Activated CD8-positive, alpha-beta memory T cell treated with anti-CD3 and anti-CD28 coated beads for 1 hour (primary cell): ENCODE data around the gene SPTBN2.

ENCODE experiments used
- DNase-seq, 2 donors: peaks; one replicate each; pipeline ENCODE4 v3.0.0-alpha.2; 2020; ENCODE audit warnings: low read depth in 1 of 2; ENCODE audit errors: extremely low read depth in 1 of 2

Gene SPTBN2

DNA sequence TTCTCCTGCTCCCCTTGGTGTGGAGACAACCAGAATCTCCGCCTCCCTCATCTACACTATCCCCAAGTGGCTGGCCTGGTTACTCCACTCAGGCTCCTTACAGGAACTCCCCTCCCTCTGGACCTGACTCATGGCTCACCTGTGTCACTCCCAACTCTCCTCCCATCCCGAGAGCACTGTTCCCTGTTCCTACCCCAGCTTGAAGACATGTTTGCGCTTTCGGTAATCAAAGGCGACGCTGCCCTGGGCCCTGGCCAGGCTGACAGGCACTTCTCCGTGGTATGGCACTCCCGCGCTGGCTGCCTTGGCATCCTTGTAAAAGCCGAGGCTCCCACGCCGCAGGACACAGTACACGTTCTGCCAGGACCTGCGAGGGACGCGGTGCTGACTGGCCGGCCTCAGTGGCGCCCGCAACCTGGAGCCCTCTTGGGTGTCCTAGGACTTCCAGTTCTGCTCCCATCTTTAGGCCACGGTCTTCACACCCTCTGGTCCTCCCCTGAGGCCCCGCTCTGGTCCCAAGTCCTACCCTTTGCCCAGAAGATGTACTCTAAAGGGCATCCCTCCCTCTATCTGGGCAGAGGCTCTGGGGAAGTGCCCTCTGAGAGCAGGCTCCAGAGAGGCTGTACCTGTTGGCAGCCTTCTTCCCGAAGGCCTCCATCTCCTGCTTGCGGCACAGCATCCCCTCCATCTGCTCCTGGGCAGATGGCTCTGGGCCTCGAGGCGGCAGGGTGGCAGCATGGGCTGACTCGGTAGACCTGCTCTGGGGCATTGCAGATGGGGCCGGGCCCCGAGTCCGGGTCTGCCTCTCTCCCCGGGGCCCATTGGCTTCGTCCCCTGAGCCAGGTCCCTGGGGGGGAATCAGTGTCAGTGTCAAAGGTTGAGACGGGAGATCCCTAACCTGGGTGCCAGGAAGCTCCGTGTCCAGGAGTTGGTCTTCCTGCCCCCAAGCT lies 41.9 kb downstream of the SPTBN2 start:
- DNase-seq: no peak

DNA sequence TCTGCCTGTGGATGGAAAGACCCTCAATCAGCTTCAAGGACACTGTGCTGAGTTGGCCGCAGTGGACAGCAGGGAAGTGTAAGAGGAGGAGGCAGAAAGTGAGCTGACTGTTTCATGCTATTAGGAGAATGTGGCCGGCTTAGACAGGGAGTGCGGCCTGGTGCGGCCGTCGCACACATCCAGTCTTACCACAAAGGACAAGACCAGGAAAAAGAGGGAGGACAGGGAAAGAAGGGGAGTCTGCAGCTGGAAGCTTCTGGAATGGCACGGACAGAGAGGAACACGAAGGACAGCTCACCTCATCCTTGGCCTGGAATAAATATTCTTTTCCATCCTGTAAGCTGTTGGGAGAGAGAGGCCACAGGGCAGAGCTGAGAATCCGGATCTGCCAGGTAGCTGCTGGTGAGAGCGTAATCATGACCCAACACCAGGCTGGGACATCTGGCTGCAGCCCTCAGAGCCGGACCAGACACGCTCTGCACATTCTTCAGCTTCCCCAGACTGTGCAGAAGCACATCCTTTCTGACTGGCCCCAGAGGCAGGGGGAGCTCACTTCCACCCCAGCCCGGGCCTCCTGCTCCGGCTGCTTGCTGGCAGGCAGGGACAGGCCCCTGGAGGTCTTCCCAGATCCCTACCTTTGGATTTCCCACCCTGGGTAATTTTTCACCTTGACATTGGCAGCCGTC lies 42.8 kb downstream of the SPTBN2 start:
- DNase-seq: no peak

DNA sequence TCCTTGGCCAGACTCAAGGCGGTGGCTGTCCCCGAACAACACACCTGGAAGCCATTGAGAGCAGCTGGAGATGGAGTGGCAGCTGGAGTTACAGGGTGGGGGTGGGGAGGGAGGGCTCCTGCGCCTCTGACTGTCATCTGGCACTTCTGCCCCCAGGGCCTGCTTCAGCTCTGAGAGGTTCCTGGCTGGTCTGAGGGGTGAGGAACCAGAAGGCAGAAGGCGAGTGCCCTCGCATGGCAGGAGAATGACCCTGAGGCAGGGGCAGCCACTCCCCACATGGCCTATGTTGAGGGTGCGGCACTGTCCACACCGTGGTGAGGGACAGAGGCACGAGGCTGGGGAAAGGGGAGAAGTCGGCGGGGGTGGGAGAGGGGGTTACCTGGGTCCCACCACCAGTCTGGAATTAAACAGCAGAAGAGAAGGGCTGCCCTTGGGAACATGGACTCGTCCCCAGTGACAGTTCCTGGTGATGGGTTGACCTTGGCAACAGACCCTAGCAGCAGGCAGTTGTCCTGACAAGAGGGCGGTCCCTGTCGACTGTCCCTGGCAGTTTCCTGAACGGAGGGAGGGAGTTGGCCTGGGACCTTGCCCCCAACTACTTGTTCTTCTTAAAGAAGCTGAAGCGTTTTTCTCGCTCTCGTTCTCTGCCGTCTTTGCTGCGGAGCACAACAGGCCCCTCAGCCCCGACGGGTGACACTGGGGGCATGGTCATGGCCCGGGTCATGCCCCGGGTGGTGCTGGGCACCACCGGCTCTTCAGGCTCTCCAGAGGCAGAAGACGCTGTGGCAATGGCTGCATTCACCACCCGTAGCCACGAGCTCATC lies 43.5 kb downstream of the SPTBN2 start:
- DNase-seq: no peak

DNA sequence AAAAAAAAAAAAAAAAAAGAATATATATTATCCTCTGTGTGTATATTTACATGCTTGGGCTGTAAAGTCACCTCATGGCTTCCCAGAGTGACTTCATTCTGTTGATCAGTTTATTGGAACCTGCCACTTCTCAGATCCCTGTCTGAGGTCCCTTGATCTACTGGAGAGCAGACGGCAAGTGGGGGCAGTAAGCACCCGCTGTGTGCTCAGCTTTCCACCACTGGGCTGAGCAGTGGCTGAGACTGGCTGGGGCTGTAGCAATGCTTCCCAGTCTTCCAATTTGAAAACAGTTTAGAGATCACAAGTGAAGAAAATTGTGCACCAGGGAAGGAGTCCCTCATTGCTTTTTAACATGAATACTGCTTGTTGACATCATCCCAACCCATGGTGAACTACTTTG lies 44.4 kb downstream of the SPTBN2 start:
- no peak for DNase-seq

DNA sequence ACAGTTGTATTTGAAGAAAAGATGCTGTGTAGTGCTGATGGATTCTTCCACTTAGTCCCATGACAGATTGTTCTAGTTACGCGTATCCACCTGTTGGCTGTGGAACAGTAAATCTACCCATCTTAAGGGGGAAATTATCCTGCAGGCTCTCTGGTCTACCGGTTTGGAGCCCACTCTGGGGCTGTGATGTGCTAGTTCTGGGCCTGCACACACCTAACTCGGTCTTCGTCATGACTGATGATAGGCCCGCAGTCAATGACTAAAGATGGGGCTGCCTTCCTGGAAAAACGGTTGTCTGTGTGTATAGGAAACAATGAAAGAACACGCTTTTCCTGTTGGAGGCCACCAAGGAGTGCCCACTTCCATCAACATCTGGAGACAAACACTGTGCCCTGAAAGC lies 45.1 kb downstream of the SPTBN2 start:
- no peak for DNase-seq

DNA sequence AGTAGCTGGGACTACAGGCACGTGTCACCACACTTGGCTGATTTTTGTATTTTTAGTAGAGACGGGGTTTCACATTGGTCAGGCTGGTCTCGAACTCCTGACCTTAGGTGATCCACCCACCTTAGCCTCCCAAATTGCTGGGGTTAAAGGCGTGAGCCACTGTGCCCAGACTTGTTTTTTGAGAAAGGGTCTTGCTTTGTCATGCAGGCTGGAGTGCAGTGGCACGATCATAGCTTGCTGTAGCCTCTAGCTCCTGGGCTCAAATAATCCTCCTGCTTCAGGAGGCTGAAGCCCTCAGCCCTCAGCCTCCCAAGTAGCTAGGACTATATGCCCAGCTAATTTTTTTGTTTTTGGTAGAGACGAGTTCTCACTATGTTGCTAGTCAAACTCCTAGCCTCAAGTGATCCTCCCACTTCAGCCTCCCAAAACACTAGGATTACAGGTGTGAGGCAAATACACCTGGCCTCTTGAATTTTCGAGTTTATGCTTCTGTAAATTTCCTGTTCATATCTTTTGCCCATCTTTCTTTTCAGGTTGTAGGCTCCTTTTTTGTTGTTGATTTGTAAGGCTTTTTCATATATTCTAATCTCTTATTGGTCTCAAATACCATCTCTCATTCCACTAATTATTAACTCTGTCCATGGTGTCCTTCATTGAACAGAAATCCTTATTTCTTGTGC lies 47.9 kb downstream of the SPTBN2 start:
- DNase-seq: no peak

DNA sequence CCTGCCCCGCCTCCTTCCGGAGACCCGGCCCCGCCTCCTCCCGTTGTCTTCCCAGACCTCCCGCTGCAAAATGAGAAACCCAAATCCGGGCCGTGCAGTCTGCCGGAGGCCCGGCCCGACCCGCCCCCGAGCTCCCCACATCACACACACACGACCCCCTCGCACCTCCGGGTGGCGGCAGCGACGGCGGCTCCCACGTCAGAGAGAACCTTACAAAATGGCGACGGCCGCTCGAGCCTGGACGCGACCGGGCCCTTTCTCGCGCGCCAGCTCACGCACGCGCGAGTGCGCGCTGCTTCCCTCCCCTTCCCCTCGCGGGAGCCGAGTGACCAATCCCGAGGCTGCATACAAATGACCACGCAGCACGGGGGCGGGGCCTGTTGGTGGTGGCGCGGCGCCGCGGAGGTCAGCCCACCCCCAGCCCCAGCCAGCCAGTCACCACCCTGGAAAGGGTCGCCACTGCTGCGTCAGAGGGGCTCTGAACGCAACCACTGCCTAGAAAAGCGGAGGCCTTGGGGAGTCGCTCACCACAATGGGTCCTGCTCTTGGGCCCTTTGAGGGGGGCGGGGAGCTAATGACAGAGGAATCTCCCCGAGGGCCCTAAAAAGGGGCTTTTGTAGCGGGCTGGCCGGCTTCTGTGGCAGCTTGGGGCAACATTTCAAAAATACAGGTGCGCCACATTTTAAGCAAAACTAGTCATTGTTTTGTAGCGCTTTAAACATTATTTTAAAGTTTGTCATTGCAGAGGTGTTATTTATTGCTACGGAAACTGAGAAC lies 51.2 kb downstream of the SPTBN2 start, which contains the start of gene RBM4B:
RBM4B (minus strand) TSS at position 289 of the 777 bp plus-strand sequence. CDS start 808 bp downstream, outside the sequence.
- peak; percentile 92 for DNase-seq

DNA sequence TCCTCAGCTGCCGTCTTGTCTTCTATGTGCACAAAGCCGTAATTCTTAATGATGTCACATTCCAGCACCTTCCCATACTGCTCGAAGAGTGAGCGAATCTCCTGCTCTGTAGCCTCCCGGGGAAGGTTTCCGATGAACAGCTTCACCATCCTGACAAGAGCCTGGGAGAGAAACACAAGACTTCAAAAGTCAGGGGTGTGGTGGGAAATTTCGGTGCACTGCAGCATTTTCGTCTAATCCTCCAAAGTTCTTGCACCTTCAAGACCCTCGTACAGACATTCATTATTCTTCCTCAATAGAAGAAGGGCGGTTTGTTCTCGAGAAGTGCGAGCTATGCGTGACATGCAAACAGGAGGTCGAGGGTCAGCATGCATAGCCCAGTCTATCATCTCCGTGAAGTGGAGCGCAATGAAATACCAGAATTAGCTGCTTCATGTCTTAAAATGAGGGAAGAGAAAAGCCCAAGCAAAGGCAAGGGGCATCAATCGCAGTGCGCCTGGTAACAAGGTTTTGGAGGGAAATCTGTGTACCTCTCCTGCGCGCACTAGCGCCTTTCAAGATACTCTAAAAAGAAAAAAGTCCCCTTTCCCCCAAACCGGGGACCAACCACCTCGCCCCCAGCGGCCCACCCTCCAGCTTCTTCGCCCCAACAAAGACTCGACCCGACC lies 52.0 kb downstream of the SPTBN2 start:
- no peak for DNase-seq

DNA sequence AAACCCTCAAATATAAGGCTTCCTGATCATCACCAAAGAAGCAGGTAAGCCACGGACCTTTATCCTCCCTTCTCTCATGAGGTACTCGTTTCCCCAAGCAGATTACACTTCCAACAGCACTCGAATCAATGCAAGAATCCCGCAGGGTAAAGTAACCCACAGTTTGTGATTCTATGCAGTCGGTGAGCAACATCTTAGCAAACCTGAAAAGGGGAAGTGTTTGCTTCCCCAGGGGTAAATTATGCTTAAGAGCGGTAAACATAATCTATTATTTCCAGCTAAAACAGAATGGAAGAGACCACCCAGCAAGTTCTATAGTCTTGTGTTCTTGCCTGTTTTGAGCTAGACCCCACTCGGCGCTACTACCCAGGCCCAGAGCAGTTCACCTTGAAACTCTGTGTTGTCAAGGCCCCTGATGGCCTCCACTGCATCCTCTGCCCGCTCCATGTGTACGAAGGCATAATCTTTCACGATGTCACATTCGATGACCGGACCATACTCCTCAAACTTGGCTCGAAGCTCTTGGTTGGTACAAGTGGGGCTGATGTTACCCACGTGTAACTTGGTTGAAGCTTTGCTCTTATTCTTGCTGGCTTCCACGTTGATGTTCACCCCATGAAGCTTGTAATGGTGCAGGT lies 52.6 kb downstream of the SPTBN2 start:
- no peak for DNase-seq

DNA sequence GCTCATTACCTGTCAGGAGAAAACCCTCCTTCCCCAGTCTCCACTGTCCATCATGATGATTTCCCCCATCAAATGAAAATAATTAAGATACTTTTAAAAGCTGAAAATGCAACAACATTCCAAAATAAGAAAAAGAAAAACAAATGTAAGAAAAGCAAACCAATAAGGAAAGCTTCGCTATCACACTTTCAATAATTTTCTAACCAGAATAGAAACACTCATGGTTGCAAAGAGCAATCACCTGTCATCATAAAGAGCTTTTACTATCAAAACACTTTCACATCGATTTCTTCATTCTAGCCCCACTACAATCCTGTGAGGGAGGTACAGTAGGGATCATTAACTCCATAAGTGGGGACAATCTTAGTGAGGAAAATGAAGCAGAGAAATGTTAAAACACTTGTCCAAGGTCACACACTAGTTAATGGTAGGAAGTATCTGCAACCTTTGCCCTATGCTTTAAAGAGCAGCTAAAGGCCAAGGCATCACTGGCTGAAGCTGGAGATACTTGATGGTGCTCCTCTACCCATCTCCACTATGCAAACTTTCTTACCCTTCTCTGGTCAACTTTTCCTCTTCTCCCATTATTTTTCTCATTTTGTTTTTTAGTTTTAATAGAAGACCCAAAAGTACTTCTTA lies 53.9 kb downstream of the SPTBN2 start:
- DNase-seq: no peak

DNA sequence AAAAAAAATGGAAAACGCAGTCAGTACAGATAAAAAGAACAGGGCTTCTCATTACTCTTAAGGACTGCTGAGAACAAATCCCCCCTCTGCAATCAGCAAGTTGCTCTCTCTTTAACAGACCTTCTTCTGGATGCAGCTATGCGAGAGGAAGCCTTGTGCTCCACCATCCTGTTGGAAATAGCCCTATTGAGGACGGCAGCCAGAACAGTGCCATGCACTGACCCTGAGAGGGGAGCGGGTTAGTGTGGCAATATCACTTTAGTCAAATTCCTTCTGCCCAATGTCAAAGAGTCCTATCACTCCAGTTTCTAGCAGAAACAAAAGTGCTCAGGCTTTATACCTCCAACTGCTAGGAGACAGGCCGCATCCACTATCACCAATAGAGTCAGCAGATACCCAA lies 58.2 kb downstream of the SPTBN2 start:
- DNase-seq: no peak

DNA sequence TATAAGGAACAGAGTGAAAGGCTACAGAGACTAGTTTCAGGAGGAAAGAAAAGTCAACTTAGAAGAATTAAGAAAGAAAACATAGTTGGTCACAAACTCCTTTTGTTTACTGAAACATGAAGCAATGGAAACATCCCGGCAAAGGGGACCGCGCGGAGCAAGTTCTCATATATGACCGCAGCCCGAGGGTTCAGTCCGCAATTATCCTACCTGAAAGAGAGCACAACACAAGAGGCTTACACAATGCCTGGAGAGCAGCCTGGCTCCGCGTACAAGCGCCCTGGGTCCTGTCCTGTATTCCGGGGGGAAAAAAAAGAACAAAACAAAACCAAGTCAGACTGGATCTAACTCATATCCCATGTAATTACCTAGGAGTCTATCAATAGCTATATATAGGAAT lies 63.6 kb downstream of the SPTBN2 start:
- no peak for DNase-seq

DNA sequence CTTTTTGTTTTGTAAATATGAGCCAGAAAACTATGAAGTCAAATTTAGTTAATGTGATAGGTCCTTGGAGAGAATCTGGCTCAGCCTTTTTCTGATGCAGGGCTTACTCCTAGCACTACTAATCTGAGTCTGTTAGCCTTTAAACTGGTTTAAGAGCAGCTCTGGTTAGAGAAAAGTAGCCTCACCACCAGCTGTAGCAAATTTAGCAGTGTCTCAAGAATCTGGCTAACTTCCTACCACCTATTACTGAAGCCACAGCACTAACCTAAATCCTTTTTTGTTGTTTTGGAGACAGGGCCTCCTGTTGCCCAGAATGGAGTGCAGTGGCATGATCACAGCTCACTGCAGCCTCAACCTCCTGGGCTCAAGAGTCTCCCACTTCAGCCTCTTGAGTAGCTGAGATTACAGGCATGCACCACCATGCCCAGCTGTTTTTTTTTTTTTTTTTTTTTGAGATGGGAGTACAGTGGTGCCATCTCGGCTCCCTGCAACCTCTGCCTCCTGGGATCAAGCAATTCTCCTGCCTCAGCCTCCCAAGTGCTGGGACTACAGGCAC lies 65.2 kb downstream of the SPTBN2 start:
- no peak for DNase-seq

DNA sequence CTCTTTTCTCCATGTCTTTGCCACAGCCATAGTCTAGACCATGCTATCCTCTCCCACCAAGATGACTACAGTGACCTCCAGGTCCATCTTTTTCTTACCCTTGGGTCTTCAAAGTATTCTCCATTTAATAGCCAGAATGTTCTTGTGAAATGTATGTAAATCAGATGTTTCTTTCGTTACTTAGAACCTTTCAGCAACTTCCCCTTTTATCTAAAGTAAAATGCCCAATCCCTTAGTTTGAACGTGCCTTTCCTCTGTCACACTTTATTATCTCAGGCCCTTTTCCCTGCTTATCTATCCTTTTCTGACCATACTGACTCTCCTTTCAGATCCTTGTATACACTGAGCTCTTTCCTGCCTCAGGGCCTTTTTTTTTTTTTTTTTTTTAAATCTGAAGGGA lies 69.3 kb downstream of the SPTBN2 start:
- DNase-seq: no peak

DNA sequence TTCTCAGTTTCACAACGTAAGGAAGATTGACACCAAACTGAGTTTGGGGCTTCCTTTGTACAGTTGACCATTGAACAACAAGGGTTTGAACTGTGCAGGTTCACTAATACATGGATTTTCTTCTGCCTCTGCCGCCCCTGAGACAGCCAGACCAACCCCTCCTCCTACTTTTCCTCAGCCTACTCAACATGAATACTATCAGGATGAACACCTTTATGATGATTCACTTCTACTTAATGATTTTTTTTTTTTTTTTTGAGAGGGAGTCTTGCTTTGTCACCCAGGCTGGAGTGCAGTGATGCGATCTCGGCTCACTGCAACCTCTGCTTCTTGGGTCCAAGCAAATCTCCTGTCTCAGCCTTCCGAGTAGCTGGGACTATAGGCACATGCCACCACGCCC lies 75.9 kb downstream of the SPTBN2 start:
- DNase-seq: no peak

DNA sequence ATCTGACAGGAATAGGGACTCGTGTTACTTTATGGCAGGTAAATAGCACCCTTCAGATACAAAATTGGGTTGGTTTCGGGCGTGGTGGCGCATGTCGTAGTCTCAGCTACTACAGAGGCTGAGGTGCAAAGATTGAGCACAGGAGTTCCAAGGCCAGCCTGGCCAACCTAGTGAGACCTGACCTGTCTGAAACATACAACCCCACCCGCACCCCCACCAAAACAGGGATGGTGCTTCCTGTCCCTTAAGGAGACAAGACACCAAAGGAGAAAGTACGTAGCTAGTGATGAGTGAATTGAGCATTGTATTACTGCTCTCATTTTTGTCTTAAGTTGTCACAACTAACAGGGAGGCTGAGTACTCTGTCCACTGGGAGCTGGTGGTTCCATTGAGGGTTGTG lies 76.4 kb downstream of the SPTBN2 start:
- DNase-seq: no peak

DNA sequence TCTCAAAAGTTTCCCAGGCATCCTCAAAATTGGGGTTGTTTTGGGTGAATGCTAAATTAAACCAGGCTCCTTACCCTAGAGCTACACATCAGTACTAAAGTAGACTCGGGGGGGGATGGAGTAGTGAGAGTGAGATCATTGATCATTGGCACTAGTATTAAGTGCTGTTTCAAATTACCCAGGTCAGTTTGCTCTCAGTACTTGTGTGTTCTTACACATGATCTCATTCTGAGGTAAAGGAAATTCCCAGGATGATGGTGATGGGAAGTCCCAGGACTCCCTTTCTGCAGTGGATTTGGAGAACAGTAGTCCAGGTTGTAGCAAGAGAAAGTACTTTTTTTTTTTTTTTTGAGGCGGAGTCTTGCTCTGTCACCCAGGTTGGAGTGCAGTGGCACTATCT lies 78.0 kb downstream of the SPTBN2 start:
- DNase-seq: no peak

DNA sequence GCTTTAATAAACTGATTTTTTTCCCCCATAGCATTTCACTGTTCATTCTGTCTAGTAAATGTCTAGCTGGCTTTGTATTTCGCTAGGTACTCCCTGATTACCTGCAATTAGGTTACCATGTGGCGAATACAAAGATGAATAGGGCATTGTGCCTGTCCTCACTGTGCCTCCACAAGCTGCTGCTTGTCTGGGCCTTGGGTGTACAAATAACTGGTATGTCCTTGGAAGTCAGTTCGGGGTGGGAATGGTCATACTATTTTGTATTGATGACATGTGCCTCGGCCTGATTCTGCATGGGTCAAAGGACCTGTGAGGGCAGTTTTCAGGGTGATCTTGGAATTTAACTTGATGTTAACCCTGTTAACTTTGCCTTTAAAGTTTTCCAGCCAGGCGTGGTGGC lies 79.1 kb downstream of the SPTBN2 start:
- DNase-seq: no peak
